Lower leg skin (tissue), 3 donors: ENCODE measurements around the gene RNF144A.

ENCODE experiments used
- POLR2A ChIP-seq, 2 donors: fragments of 450-650 bp; IDR thresholded peaks; one replicate each; pipeline ENCODE4 v1.6.1; 2016 to 2017; ENCODE audit warnings: antibody characterized with exemption in 2 of 2, mild to moderate bottlenecking in 1 of 2, moderate library complexity in 1 of 2
- TF ChIP-seq, protein P1 (sequence below), 3 donors: fragments of 450-650 bp; IDR thresholded peaks; one replicate each; pipeline ENCODE4 v1.5.1; 2016; ENCODE audit warnings: antibody characterized with exemption in 3 of 3, mild to moderate bottlenecking in 3 of 3, moderate library complexity in 2 of 3

DNA sequence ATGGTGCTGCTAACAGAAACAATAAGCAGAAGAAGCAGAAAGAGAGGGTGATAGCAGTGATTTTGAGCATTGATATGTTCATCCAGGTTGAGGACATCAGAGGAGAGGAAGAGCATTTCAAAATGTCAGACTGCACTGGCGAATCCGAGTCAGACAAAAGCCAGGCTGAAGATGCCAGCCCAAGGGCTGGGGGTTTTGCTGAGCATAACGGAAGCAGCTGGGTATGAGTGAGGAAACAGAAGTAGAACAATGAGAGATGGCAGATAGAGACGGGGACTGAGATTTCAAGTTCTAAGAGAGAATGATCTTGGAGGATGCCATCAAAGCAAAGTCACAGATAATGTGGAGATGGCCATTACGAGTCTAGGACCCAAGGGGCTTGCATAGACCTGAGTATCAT, 151.2 kb downstream of the RNF144A start:
- TF ChIP-seq, protein P1, sequence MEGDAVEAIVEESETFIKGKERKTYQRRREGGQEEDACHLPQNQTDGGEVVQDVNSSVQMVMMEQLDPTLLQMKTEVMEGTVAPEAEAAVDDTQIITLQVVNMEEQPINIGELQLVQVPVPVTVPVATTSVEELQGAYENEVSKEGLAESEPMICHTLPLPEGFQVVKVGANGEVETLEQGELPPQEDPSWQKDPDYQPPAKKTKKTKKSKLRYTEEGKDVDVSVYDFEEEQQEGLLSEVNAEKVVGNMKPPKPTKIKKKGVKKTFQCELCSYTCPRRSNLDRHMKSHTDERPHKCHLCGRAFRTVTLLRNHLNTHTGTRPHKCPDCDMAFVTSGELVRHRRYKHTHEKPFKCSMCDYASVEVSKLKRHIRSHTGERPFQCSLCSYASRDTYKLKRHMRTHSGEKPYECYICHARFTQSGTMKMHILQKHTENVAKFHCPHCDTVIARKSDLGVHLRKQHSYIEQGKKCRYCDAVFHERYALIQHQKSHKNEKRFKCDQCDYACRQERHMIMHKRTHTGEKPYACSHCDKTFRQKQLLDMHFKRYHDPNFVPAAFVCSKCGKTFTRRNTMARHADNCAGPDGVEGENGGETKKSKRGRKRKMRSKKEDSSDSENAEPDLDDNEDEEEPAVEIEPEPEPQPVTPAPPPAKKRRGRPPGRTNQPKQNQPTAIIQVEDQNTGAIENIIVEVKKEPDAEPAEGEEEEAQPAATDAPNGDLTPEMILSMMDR (IDR thresholded peaks at IDR 0.05), result no peak
- no peak for TF ChIP-seq POLR2A (IDR thresholded peaks at IDR 0.05)
